ENCODE data around the gene SALL3.

GRCh38 chr18:78979730-78980278, at the start of gene SALL3:
- TF ChIP-seq CTCF (IDR thresholded peaks at IDR 0.05; ENCODE audit: extremely low read depth in 1 of 2, insufficient read depth in 1 of 2, low read depth in 1 of 2, low read length in 2 of 2) (no peak), FOS (IDR thresholded peaks at IDR 0.05; ENCODE audit: borderline replicate concordance, insufficient read depth, low read length) (no peak), POLR2AphosphoS5 (IDR thresholded peaks at IDR 0.05; ENCODE audit: insufficient read depth, low read depth, low read length) (no peak), EZH2 (IDR thresholded peaks at IDR 0.05; ENCODE audit: borderline replicate concordance, low read depth, low read length, severe bottlenecking) (no peak), MAX (IDR thresholded peaks at IDR 0.05; ENCODE audit: insufficient read depth, insufficient read length) (no peak), POLR2A (IDR thresholded peaks at IDR 0.05; ENCODE audit: low read depth, low read length) (no peak)

Data from endothelial cell of umbilical vein (primary cell).